K562 (cell line): ENCODE data around the gene LRP1B. TPM values are rescaled to one million over a fixed set of nuclear protein-coding genes. Genes with fewer than 3 reads are reported as not detected.

ENCODE experiments used
- ATAC-seq: fragments of 200-7000 bp; cut with Tn5 transposase; 3 replicates; pipeline ENCODE4 v1.9.1; 2020; ENCODE audit warnings: moderate library complexity
- BruUV-seq: library from RNA; stranded (reverse); fragments of 400-500 nt; replicated peaks from 2 replicates; lab custom pipeline; 2021; lab: Mats Ljungman, UMichigan
- CTCF ChIA-PET: fragments of 300-600 bp; formaldehyde crosslinking; extraction: SDS; loops from one replicate; lab custom pipeline; 2021; ENCODE audit warnings: low intra/inter-chr PET ratio; lab: Yijun Ruan, JAX
- POLR2A ChIA-PET: fragments of 300-600, 350-650 bp; sonication (Branson Sonifier 250); formaldehyde crosslinking; extraction: SDS; loops from one replicate; lab custom pipeline; 2021; ENCODE audit warnings: antibody characterized with exemption, inconsistent platforms; lab: Yijun Ruan, JAX
- DNase-seq, 4 experiments: peaks; one replicate each; pipeline versions ENCODE4 v3.0.0 to v3.0.0-alpha.2; 2011 to 2018; ENCODE audit warnings: low spot score in 3 of 4, mixed read lengths in 3 of 4; ENCODE audit errors: extremely low read depth in 1 of 4
- FAIRE-seq: peaks from 2 replicates; lab custom pipeline; 2011; peaks lifted over from hg19 to GRCh38; lab: Jason Lieb, UNC
- H2AFZ ChIP-seq: 2 replicates; pipeline ENCODE4 v1.6.0; 2011; ENCODE audit warnings: low read depth, low read length, control low read depth, inconsistent platforms
- H3K27ac ChIP-seq: fragments of 200-600 bp; 3 replicates; pipeline ENCODE4 v1.8.0; 2011; ENCODE audit warnings: low read depth, mild to moderate bottlenecking, control low read depth, inconsistent platforms, low read length, moderate library complexity, mixed read lengths; ENCODE audit errors: extremely low read depth
- H3K27me3 ChIP-seq, 2 experiments: fragments of 300-600 bp in 1 of 2; 2 replicates in 1 of 2; 3 replicates in 1 of 2; pipeline versions ENCODE4 v1.6.0 to v1.8.0; 2011; ENCODE audit warnings: inconsistent platforms in 2 of 2, low read length in 2 of 2, mild to moderate bottlenecking in 1 of 2, mixed read lengths in 1 of 2, moderate library complexity in 1 of 2; ENCODE audit not compliant: control insufficient read depth in 2 of 2, insufficient read depth in 2 of 2
- H3K36me3 ChIP-seq: fragments of 300-600 bp; 3 replicates; pipeline ENCODE4 v1.8.0; 2011; ENCODE audit warnings: mild to moderate bottlenecking, low read length, inconsistent platforms; ENCODE audit not compliant: control insufficient read depth, insufficient read depth
- H3K4me1 ChIP-seq, 2 experiments: fragments of 200-600 bp in 1 of 2; replicated peaks in 1 of 2; 2 replicates in 1 of 2; 3 replicates in 1 of 2; pipeline versions ENCODE4 v1.5.1 to v1.8.0; 2011; ENCODE audit warnings: inconsistent platforms in 2 of 2, low read length in 2 of 2, mild to moderate bottlenecking in 1 of 2, mixed read lengths in 1 of 2, moderate library complexity in 1 of 2; ENCODE audit not compliant: control insufficient read depth in 2 of 2, insufficient read depth in 2 of 2
- H3K4me2 ChIP-seq: 2 replicates; pipeline ENCODE4 v1.6.1; 2011; ENCODE audit warnings: low read length, control low read depth, inconsistent platforms, mixed read lengths; ENCODE audit not compliant: insufficient read depth
- H3K4me3 ChIP-seq: fragments of 200-600 bp; sonication (generic), shearing (Covaris generic); 2 replicates; pipeline ENCODE4 v1.5.1; 2016; ENCODE audit warnings: control low read depth, inconsistent platforms
- H3K79me2 ChIP-seq: fragments of 200-600 bp; 3 replicates; pipeline ENCODE4 v1.8.0; 2011; ENCODE audit warnings: low read length, inconsistent platforms; ENCODE audit not compliant: control insufficient read depth, insufficient read depth
- H3K9ac ChIP-seq, 2 experiments: 2 replicates each; pipeline versions ENCODE4 v1.6.0 to v1.6.1; 2011; ENCODE audit warnings: low read depth in 2 of 2, low read length in 2 of 2, control low read depth in 1 of 2, inconsistent platforms in 1 of 2, mild to moderate bottlenecking in 1 of 2, mixed read lengths in 1 of 2; ENCODE audit not compliant: insufficient read depth in 1 of 2
- H3K9me1 ChIP-seq: one replicate; pipeline ENCODE4 v1.6.0; 2011; ENCODE audit warnings: inconsistent platforms, mild to moderate bottlenecking, low read length, moderate library complexity; ENCODE audit not compliant: control insufficient read depth, insufficient read depth
- H3K9me3 ChIP-seq: replicated peaks from 2 replicates; pipeline ENCODE4 v1.5.1; 2011; ENCODE audit warnings: low read depth, low read length, inconsistent platforms; ENCODE audit not compliant: control insufficient read depth, insufficient read depth
- H4K20me1 ChIP-seq: replicated peaks from 2 replicates; pipeline ENCODE4 v1.6.1; 2011; ENCODE audit warnings: low read length, inconsistent platforms, mixed read lengths; ENCODE audit not compliant: control insufficient read depth, insufficient read depth
- BRD4 ChIP-seq: fragments of 200-600 bp; sonication (generic); IDR thresholded peaks from 2 replicates; pipeline ENCODE4 v1.6.1; 2017; ENCODE audit warnings: inconsistent platforms
- CEBPB ChIP-seq: fragments of 450-650 bp; IDR thresholded peaks from 2 replicates; pipeline ENCODE4 v1.6.1; 2016; ENCODE audit warnings: missing genetic modification characterization, missing compliant biosample characterization
- ESRRA ChIP-seq: fragments of 450-650 bp; IDR thresholded peaks from 2 replicates; pipeline ENCODE4 v1.6.1; 2014; ENCODE audit warnings: low read depth, mild to moderate bottlenecking, moderate library complexity, borderline replicate concordance
- KLF10 ChIP-seq: fragments of 250-450 bp; sonication (Bioruptor Pico); IDR thresholded peaks from 2 replicates; pipeline ENCODE4 v1.6.1; 2021; ENCODE audit warnings: matching md5 sums
- PTBP1 ChIP-seq: fragments of 200-400 bp; formaldehyde crosslinking; IDR thresholded peaks from 2 replicates; pipeline ENCODE4 v1.6.1; 2017; ENCODE audit warnings: low read depth, low read length
- TCF7 ChIP-seq: sonication (generic); IDR thresholded peaks from 2 replicates; pipeline ENCODE4 v1.6.1; 2016; ENCODE audit warnings: antibody characterized with exemption, borderline replicate concordance
- TEAD1 ChIP-seq, 2 experiments: fragments of 450-650 bp in 1 of 2; sonication (generic) in 1 of 2; formaldehyde crosslinking; IDR thresholded peaks; 2 replicates each; pipeline versions ENCODE4 v1.4.0 to v1.8.0; 2020 to 2022; ENCODE audit warnings: mild to moderate bottlenecking in 2 of 2, missing genetic modification reagents in 1 of 2
- ZC3H8 ChIP-seq: fragments of 450-650 bp; IDR thresholded peaks from 2 replicates; pipeline ENCODE4 v1.6.1; 2017
- ZNF12 ChIP-seq: sonication (generic); formaldehyde crosslinking; IDR thresholded peaks from 2 replicates; pipeline ENCODE4 v1.4.0; 2020; ENCODE audit warnings: mild to moderate bottlenecking, missing genetic modification reagents
- ZNF24 ChIP-seq: fragments of 450-650 bp; IDR thresholded peaks from 2 replicates; pipeline ENCODE4 v1.6.1; 2016
- ZSCAN29 ChIP-seq: fragments of 450-650 bp; IDR thresholded peaks from 2 replicates; pipeline ENCODE4 v1.6.1; 2017
- WGBS: fragments of 100-300 bp; shearing (Covaris generic); methylation state at CpG from one replicate; pipeline ENCODE4 v1.1.6; 2016; ENCODE audit warnings: low coverage, mixed read lengths; ENCODE audit not compliant: insufficient coverage; ENCODE audit errors: missing lambda C conversion rate; 5-methylcytosine and 5-hydroxymethylcytosine counted together
- in situ Hi-C: fragments of 300-500 bp; cut with MboI; formaldehyde crosslinking; loops from 4 replicates; pipeline ENCODE4 v1.15.0; 2018; ENCODE audit warnings: inconsistent platforms, mixed read lengths
- intact Hi-C: fragments of 100-400 bp; cut with micrococcal nuclease; formaldehyde crosslinking; loops from 2 replicates; pipeline ENCODE4 v1.14.2; 2022
- polyA plus RNA-seq, 8 experiments: library from polyadenylated mRNA; depleted of rRNA in 4 of 8; stranded (reverse) in 5 of 8; unstranded in 3 of 8; fragments of >200 nt; fragmentation: Nextera tagmentation in 2 of 8; fragmentation: Illumina TruSeq in 1 of 8; extraction: Ambion mirVana in 2 of 8; extraction: Trizol in 1 of 8; gene quantifications; 2 replicates each; pipeline versions ENCODE4 v1.2.1 to v1.2.3, GENCODE V29; 2011 to 2014; ENCODE audit warnings: inconsistent platforms in 1 of 8, missing spikeins in 1 of 8
- total RNA-seq, 7 experiments: library from RNA; depleted of rRNA in 6 of 7; stranded (reverse); fragments of >200 nt in 6 of 7; fragmentation: Illumina TruSeq in 2 of 7; extraction: Trizol in 2 of 7; gene quantifications; 2 replicates each; pipeline versions ENCODE4 v1.2.1 to v1.2.3, GENCODE V29; 2011 to 2021; ENCODE audit warnings: low replicate concordance in 1 of 7
- TF ChIP-seq, protein P1 (sequence below), 2 experiments: fragments of 450-650 bp; IDR thresholded peaks; 2 replicates each; pipeline ENCODE4 v1.6.1; 2016
- TF ChIP-seq, protein P2 (sequence below): fragments of 250-450 bp; sonication (Bioruptor Pico); IDR thresholded peaks from 2 replicates; pipeline ENCODE4 v1.5.0; 2021; ENCODE audit warnings: mild to moderate bottlenecking, borderline replicate concordance

LRP1B gene
- total and polyA plus RNA-seq, 9 of the 15 experiments (the other 6 are each of a cell fraction or from before 2014, with no cell fraction given) = not detected

DNA sequence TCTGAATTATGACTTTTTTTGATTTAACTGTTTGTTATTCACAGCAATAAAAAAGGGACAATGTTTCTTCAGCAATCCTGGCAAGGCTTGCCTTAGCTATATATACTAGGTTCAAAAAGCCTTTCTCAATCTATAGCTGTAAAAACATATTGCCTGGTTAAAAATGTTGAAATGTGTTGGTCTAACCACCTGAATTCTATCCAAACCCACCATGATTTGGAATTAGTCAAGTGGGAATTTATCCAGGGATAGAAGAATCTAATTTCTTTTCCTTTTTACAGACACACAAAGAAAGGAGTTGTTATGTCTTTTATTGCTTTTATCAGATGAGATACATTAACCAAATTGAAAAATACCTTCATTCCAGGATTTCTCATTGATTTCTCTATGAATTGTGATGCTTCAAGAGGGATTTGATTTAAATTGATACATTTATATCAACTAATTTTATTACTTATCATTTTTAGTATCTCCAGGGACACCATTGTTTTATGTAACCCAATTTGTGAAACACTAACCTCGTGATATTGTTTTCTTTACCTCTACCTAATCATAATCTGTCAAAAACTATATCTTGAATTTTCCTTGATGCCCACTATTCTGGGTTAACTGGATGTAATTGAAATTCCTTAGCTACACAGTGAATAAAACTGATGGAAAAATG lies 88.1 kb downstream of the LRP1B start:
- Histone ChIP-seq H3K79me2 (no peaks in the 10 kb centered on the region), H3K4me2 (no peak overlapping the region), H3K4me3 (no peak overlapping the region), H4K20me1 (no peaks in the 10 kb centered on the region), H3K27me3 (no peaks in the 10 kb centered on the region), H3K9me3 (no peaks in the 10 kb centered on the region; the same call in 1 of the 2 replicates), H3K4me1 (no peaks in the 10 kb centered on the region), H3K27ac (no peak overlapping the region), H3K9ac (no peak overlapping the region), H3K9me1 (no peaks in the 10 kb centered on the region), H3K36me3 (no peaks in the 10 kb centered on the region), H2AFZ (no peak overlapping the region)
- intact Hi-C loops (no loop called here), in situ Hi-C loops (no loop called here)
- no peak for TF ChIP-seq ZNF12 (CRISPR knock-in tag)
- TF ChIP-seq ZNF24 = no peak
- TF ChIP-seq BRD4 = no peak
- TF ChIP-seq ZC3H8 = no peak
- ChIA-PET POLR2A (interaction anchor here (0.7 kb wide), 1 partner anchor 39 kb away, joined by 3 read pairs; no protein-coding TSS in a partner anchor), CTCF (no interaction called here)
- ATAC-seq (no peak), FAIRE-seq (no peak), DNase-seq (no peak)
- no TSS peak for BruUV-seq
- WGBS = 0% methylated on average over 1 of the region's 1 CpG

DNA sequence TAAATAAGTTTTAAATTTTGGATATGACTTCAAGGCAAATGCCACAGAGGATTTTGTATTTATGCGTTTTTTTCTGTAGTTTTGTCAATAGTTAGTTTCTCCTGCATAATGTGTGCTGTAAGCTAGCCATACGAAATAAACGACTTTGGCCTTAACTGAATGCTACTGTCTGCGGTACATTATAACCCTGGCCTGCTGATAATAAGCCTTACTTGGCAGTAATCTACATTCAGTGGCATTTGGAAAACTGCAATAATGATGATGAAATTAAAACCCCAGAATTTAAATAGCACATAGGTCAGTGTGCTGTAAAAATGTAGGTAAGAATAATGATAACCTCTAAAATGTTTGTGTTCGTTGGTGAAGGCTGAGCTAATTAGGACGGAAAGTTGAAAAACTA lies 88.8 kb downstream of the LRP1B start:
- no peaks in the 10 kb centered on the region for H3K9me1 ChIP-seq
- intact Hi-C loops = no loop called here
- H3K27me3 ChIP-seq = no peaks in the 10 kb centered on the region
- ATAC-seq (no peak), FAIRE-seq (no peak), DNase-seq (no peak)
- no peak overlapping the region for H2AFZ ChIP-seq
- WGBS = 4% methylated on average over 6 of the region's 6 CpGs
- ChIA-PET POLR2A (no interaction called here), CTCF (no interaction called here)
- H3K36me3 ChIP-seq = no peaks in the 10 kb centered on the region
- H3K9ac ChIP-seq = no peak overlapping the region
- no peak overlapping the region for H3K4me3 ChIP-seq
- H3K4me2 ChIP-seq = no peak overlapping the region
- BruUV-seq = no TSS peak
- in situ Hi-C loops = no loop called here
- H3K27ac ChIP-seq = no peak overlapping the region
- H3K9me3 ChIP-seq = no peaks in the 10 kb centered on the region; the same call in 1 of the 2 replicates
- H3K4me1 ChIP-seq = no peaks in the 10 kb centered on the region
- no peaks in the 10 kb centered on the region for H4K20me1 ChIP-seq
- H3K79me2 ChIP-seq = no peaks in the 10 kb centered on the region
- TF ChIP-seq TEAD1 (CRISPR knock-in tag; IDR thresholded peaks at IDR 0.05) (no peak), PTBP1 (no peak), KLF10 (CRISPR knock-in tag) (no peak), CEBPB (tag) (no peak), ESRRA (no peak), TCF7 (no peak), ZSCAN29 (no peak)
- TF ChIP-seq, protein P1, sequence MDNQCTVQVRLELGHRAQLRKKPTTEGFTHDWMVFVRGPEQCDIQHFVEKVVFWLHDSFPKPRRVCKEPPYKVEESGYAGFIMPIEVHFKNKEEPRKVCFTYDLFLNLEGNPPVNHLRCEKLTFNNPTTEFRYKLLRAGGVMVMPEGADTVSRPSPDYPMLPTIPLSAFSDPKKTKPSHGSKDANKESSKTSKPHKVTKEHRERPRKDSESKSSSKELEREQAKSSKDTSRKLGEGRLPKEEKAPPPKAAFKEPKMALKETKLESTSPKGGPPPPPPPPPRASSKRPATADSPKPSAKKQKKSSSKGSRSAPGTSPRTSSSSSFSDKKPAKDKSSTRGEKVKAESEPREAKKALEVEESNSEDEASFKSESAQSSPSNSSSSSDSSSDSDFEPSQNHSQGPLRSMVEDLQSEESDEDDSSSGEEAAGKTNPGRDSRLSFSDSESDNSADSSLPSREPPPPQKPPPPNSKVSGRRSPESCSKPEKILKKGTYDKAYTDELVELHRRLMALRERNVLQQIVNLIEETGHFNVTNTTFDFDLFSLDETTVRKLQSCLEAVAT (IDR thresholded peaks at IDR 0.05) = no peak
- TF ChIP-seq, protein P2, sequence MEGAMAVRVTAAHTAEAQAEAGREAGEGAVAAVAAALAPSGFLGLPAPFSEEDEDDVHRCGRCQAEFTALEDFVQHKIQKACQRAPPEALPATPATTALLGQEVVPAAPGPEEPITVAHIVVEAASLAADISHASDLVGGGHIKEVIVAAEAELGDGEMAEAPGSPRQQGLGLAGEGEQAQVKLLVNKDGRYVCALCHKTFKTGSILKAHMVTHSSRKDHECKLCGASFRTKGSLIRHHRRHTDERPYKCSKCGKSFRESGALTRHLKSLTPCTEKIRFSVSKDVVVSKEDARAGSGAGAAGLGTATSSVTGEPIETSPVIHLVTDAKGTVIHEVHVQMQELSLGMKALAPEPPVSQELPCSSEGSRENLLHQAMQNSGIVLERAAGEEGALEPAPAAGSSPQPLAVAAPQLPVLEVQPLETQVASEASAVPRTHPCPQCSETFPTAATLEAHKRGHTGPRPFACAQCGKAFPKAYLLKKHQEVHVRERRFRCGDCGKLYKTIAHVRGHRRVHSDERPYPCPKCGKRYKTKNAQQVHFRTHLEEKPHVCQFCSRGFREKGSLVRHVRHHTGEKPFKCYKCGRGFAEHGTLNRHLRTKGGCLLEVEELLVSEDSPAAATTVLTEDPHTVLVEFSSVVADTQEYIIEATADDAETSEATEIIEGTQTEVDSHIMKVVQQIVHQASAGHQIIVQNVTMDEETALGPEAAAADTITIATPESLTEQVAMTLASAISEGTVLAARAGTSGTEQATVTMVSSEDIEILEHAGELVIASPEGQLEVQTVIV (CRISPR knock-in tag) = no peak
